ENCODE results near the gene SF3A1.

The SF3A1 gene

DNA sequence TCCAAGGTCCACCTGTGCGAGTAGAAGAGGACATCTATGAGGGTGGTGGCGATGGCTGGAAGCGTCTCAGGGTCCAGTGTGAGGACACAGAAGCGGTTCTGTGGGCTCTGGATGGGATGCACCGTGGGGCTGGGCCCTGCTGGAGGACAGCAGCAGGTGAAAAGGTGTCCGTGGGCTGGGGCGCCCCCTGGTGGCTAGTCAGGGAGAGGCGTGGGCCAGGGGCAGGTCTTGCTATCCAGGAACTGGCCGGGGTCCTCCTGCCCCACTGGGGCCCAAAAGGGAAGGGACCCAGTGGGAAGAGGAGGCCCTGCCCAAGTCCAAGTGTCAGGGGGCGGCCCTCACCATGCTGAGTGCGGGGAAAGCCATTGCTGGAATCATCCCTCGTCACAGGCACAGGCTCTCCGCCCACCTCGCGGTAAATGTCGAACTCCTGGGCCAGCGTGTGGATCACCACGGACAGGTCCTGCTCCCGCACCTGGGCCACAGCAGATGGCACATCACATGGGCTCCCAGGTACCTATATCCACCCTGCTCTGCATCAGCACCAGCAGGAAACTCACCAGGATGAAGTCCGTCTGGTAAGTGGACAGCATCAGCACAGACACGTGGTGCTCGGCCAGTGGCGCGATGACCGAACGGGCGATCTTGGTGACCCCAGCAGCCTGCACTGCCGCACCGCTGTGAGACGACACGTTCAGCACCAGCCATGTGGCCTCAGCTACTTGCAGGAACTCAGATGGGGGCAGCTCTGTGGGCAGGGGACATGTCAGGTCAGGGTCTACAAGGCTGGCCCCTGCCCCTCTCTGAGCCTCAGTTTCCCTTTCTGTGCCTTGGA is 69.7 kb downstream of the SF3A1 start:
- DNase-seq (ENCODE audit: low read depth) = peak; percentile 84

DNA sequence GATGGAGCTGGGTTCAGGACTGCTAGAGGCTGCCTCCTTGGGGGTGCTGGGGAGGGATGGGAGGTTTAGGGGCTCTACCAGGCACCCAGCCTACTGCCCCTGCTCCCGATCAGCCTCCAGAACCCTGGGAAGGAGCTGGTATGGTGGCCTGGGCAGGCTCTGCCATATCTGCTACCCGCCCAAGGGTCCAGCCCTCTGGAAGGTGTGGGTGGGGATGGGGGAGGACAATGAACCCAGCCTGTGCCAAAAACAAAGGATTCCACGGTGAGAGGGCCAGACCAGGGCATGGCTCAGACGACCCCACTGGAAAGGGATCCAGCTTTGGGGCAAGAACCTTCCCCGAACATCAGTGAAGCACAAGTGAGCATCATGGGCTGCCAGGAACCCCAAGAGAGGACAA is 70.4 kb downstream of the SF3A1 start:
- DNase-seq (ENCODE audit: low read depth) = no peak

DNA sequence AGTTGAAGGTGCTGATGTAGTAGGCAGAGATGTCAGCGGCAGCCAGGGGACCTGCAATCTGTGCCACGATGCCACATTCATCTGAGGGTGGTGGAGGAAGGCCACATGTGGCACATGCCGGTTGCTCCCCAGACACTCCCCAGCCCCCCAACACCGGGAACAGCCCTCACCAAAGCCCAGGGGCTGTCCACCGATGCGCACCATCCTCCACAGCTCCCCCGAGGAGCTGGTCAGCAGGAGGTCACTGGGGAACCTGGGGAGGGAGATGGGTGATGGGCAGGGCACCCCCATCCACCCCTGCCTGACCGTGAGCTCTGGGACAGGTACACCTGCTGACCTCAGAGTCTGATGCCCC is 70.9 kb downstream of the SF3A1 start:
- no peak for DNase-seq (ENCODE audit: low read depth)

DNA sequence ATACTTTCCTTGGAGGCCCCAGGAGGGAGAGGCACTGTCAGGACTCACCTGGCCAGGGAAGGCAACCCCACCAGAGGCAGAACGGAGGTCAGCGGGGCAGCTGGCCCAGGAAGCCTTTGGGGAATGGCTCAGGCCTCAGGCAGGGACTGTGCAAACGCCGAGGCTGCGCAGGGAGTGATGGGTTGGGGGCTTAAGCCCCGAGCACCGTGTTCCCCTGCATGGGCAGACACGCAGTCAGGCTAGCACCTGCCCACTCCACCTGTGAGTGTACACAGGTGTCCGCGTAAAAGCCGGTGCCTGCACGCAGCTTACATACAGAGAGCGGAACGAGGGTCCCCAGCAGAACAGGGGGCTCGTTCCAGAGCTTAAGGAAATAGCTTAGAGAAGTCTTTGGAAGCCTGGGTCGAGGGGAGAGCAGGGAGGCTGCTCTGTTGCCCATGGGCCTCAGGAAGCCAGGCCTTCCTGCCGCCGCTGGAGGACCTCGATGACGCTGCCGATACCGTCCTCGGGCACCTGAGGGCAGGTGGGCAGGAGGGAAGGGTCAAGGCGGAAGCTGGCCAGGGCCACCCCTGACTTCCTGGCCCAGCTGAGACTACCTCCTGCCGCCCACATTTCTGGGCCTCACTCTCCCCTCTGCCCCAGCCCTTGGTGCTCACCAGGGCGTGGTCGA is 71.4 kb downstream of the SF3A1 start:
- DNase-seq (ENCODE audit: low read depth) = no peak

DNA sequence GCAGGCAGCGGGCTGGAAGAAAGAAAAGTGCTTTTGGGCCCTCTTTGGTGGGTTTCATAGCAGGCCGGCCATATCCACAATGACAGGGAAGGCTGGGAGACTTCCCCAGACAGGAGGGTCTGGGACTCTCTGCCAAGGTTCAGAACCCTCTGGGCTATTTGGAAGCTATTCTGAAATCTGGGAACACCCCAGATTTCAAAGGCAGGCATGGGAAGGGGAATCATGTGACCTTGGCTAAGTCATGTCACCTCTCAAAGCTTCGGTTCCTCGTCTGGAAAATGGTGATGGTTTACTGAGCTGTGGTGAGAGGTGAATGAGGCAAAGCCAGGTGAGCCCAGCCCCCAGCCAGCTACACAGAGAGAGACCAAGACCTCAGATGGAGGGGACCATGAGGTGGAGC is 72.0 kb downstream of the SF3A1 start:
- DNase-seq (ENCODE audit: low read depth) = no peak

DNA sequence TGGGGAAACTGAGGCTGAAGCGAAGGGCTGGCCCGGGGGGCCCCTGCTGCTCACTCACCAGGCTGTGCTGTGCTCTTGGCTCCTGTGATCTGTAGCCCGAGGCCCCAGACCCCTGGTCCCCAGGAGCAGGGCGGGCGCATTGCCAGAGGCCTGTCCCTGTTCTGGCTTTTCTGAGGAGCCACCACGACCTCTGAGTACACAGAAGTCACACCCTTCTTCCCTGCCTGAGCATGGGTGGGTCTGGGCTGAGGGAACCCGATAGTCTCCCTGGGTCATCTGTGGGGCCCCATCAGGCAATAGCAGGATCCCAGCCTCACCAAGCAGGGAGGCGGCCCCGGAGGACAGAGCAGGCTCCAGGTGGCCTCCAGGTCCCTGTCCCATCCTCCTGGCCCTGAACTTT is 72.5 kb downstream of the SF3A1 start:
- no peak for DNase-seq (ENCODE audit: low read depth)

DNA sequence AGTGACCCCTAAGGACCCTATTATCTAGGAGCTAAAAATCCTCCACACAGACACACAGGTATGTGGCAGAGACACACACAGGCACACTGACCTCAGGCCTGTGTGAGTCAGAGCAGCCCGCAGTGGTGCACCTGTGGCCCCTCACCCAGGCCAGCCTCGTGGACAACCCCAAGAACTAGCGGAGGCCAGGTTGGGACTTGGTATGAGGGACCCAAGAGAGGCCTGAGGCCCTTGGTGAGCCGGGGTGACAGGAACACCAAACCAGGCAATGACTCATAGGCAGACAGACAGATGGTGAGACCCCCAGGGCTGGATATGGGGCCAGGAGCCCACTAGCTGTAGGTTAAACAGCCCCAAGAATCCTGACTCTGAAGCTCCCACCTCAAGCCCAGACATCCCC is 73.4 kb downstream of the SF3A1 start:
- DNase-seq (ENCODE audit: low read depth) = no peak

DNA sequence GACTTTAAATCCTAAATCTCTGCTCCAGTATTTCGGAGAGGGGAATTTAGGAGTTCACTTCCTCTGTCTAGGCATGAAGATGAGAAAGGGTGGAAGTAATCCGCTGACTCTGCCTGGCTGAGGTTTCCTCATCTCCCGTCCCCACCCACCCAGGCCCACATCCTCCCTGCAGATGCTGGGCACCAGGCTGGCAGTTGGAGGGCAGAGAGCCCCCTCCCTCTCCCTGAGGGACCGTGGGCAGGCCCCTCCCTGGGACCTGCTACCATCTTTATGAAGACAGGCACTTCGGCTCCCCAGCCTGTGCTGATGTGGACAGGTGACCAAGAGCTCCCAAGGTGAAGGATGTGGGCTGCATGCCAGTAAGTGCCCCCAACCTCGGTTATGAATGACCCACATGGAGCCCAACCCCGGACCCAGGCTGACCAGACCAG is 74.1 kb downstream of the SF3A1 start:
- DNase-seq (ENCODE audit: low read depth) = no peak

All from stimulated activated CD8-positive, alpha-beta memory T cell treated with anti-CD3 and anti-CD28 coated beads, Interleukin-7, amount 100 ng/mL, for 24 hours (primary cell).